OCI-M2 (cell line): ENCODE measurements around the gene CDIPT.

Experiments
- DNase-seq: peaks from one replicate; lab custom pipeline; 2025; ENCODE audit not compliant: unreplicated experiment; lab: John Stamatoyannopoulos, UW

The CDIPT gene

DNA sequence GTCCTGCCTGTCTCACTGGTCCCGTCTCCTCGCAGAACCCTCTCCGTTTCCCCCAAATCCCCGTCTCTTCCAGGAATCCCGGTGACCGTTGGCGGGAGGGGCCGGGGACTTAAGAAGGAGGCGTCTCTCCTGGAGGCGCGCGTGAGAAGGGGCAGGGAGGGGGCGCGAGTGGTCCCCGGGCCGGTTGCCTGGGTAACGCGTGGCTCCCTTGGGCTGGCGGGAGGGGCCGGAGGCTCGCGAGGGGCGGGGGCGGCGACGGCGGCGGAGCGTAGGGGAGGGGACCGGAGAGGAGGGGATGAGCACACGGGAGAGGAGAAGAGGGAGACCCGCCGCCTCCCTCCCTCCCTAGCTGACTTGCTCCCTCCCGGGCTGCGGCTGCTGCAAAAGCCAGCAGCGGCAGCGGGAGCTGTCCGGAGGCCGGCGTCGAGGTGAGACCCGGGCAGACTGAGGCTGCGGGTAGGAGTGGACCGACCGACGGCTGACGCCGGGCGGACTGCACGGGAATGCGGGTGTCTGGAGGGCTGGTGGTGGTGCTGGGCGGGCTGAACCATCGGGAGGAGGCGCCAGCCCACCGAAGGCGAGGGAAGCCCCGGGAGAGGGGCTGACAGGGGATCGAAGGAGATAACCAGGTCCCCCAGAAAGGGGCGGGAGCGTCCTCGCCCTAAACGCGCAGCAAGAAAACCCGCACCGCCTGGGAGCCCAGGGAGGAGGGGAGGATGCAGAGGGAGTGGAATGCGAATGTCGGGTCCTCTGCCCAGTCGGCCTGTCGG lies 50.9 kb downstream of the CDIPT start, which contains the start of gene PRRT2:
PRRT2 (plus strand) TSS at position 298 of the 770 bp plus-strand sequence. CDS start 862 bp downstream, outside the sequence.
- DNase-seq: no peak

DNA sequence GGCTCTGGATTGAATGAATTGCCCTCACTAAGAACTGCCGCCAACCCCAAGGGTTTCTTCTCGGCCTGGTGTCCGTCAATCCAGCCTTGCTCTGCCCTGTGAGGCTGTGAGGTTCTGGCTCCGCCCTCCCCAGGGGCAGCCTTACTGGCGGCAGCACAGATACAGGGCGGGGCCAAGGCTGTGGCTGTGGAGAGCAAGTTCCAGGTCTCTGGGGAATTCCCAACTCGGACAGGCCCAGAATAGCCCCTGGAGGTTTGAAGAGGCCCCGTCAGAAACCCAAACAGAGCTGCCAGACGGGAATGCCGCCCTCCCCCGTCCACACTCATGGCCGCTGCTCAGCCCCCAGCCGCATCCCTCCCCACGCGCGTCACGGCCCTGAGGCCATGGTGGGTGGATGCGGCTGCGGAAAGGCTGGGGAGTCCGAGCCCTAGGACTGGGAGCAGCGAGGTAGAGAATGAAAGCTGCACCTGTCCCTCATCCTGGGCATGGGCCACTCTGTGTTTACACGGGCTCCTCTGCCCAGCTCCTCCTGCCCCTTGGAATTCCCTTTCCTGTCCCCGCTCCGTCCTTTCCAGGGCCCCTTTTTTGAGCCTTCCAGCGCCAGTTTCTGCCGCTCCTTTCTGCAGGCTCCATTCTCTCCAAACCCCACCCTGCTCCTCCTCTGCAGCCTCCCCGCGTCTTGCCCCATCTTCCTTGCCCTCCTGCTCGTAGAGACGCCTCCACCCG lies 51.7 kb downstream of the CDIPT start:
- DNase-seq: no peak

DNA sequence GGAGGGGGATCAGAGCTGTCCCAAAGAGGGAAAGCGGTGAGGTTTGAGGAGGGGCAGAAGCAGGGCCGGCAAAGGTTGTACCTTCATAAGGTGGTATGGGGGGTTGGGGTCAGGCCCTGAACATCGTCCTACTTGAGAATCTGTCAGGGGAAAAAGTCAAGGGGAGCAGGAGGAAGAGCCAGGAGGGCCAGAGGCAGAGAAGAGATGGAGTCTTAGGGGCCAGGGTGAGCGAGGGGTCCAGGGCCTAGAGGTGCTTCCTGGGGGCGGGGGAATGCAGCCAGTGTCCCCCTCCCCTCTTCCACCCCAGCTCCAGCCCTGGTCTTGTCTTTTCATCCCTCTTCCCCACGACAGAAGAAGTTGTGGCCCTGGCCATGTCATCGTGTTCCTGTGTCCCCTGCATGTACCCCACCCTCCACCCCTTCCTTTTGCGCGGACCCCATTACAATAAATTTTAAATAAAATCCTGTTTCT lies 52.3 kb downstream of the CDIPT start:
- DNase-seq: no peak

DNA sequence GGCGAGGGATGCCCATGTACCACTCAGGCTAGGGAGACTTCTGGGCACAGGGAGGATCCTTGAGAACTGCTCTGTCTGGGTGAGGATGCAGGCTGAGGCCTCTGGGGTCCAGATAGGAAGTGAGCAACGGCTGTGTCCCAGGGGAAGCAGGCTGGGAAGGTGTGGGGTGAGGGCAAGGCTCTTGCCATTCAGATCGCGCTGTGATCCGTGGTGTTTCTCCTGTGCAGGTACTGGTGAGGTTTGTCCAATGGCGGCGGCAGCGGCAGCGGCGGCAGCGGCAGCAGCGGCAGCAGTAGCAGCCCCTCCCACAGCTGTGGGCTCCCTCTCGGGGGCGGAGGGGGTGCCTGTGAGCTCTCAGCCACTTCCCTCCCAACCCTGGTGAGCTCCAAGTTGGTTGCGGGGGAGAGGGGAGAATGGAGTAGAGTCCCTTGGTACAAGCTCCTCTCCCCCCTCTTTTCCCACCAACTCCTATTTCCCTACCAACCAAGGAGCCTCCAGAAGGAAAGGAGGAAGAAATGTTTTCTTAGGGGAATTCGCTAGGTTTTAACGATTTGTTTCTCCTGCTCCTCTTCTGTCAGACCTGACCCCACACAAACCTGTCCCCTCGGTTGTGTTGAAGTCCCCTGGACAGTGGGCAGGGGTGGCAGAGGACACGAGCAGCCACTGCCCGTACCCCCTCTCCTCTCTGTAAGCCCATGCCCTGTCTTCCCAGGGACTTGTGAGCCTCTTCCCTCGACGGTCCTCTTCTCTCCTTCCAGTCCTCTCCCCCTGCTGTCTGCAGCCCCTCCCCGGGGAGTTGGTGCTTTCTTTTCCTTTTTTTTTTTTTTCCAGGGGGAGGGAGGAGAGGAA lies 53.0 kb downstream of the CDIPT start:
- DNase-seq: no peak

DNA sequence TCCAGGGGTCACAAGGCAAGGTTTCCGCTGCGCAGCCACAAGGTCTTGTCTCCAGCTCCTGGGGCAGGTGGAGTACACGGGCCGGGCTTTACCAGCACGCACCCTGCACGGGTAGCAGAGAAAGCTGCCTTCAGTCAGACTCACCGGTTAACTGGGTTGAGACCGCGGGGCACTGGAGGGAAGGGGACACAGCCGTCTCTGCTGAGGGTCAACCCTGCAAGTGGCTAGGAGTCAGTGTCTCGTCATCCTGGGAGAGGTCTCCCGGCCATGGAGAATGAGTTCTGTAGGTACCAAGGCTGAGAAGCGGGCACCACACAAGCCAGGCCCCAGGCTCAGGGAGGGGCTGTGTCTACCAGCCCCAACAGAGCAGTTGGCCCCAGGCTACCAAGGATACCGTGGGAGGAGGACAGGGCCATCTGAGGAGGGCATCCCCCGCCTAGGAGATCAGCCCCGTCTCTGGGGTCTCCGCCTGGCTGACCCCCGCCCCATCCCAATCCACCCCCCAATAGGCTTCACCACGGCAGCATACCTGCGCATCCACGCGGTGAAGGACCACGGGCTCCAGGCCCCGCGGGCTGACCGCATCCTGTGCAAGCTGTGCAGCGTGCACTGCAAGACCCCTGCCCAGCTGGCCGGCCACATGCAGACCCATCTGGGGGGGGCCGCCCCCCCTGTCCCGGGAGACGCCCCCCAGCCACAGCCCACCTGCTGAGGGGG lies 53.8 kb downstream of the CDIPT start:
- no peak for DNase-seq
